ENCODE data around the gene TANGO2. TPM values are rescaled to one million over a fixed set of nuclear protein-coding genes. Genes with fewer than 3 reads are reported as not detected.

Gene TANGO2
- total RNA-seq, 1 experiment from 2014 or later, result 13.9 TPM

DNA sequence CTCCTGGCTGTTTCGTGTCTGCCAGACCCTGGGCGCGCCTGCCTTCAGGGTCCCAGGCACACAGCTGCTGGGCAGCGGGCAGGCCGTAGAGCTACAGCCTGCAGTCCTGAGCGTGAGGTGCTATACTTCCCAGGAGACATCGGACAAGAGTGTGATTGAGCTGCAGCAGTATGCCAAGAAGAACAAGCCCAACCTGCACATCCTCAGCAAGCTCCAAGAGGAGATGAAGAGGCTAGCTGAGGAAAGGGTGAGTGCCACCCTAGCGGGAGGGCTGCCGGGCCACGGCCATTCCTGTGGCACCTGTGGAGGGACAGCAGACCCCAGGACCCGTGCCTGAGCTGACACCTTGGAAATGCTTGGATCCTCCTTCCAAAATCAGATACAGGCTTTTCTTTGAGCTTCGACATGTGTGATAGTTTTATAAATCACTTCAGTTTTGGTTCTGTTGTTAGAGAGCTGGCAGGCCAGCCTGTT is 87.9 kb downstream of the TANGO2 start:
- no peaks in the 10 kb centered on the region for H3K27me3 Mint-ChIP-seq (ENCODE audit: insufficient read depth, unreplicated experiment)
- TF ChIP-seq, protein P1, sequence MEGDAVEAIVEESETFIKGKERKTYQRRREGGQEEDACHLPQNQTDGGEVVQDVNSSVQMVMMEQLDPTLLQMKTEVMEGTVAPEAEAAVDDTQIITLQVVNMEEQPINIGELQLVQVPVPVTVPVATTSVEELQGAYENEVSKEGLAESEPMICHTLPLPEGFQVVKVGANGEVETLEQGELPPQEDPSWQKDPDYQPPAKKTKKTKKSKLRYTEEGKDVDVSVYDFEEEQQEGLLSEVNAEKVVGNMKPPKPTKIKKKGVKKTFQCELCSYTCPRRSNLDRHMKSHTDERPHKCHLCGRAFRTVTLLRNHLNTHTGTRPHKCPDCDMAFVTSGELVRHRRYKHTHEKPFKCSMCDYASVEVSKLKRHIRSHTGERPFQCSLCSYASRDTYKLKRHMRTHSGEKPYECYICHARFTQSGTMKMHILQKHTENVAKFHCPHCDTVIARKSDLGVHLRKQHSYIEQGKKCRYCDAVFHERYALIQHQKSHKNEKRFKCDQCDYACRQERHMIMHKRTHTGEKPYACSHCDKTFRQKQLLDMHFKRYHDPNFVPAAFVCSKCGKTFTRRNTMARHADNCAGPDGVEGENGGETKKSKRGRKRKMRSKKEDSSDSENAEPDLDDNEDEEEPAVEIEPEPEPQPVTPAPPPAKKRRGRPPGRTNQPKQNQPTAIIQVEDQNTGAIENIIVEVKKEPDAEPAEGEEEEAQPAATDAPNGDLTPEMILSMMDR (IDR thresholded peaks at IDR 0.05; ENCODE audit: unreplicated experiment), result no peak
- H3K36me3 Mint-ChIP-seq (ENCODE audit: insufficient read depth, unreplicated experiment), result peaks cover 75% of the 10 kb centered on the region
- H3K9me3 Mint-ChIP-seq (ENCODE audit: unreplicated experiment), result no peaks in the 10 kb centered on the region
- no peaks in the 10 kb centered on the region for H3K4me1 Mint-ChIP-seq (ENCODE audit: insufficient read depth, unreplicated experiment)
- BruUV-seq (replicated peaks), result no TSS peak
- DNase-seq (ENCODE audit: unreplicated experiment), result no peak
- no peak overlapping the region for H3K4me3 Mint-ChIP-seq (ENCODE audit: unreplicated experiment)
- H3K27ac Mint-ChIP-seq (ENCODE audit: low read depth, unreplicated experiment), result no peak overlapping the region
- ChIA-PET CTCF (interaction anchor here (0.6 to 1.3 kb wide), 5 partner anchors 9 to 222 kb away, joined by 3 to 5 read pairs (median 3); partner anchors contain the start of gene TRMT2A), POLR2A (interaction anchor here (0.5 to 1.4 kb wide), 2 partner anchors 8 to 12 kb away, joined by 3 to 5 read pairs; partner anchors contain the start of gene TRMT2A)
- intact Hi-C loops (cut with micrococcal nuclease), result no loop called here

DNA sequence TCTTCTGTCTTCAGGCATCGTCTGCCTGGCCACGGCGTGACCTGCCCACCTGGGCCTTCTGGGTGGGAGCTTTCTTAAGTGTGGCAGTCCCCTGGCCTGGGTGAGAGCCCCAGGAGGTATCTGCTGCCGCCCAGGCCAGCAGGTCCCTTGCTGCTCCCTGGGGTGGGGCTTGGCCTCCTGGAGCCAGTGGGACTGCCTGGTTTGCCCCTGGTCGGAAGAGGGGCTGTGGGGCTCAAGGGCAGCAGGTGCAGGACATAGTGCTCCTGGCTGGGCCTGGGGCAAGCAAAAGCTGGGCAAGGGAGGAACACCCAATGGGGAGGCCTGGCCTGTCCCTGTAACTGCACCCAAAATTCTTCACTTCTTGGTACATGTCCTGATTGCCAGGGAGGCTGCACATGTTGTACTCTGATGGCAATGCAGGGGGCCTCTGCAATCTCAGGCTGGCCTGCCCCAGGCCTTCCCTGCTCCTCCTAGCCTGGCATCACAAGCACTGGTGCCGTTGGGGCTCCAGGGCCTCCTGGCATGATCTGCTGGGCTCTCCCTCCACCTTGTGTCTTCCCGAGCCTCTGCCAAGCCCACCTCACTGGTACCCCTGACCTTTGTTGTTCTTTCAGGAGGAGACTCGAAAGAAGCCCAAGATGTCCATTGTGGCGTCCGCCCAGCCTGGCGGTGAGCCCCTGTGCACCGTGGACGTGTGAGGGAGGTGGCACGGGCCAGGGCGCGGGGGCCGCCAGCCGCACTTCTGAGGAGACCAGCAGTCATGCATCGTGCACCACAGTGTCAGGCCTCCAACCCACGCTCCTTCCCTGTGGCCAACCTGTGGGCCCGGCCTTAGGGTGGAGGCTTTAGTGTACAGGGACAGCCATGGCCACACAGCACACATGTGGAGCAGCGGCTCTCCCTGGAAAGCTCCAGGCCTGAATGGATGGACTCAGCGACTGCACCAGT is 88.8 kb downstream of the TANGO2 start:
- no peak for DNase-seq (ENCODE audit: unreplicated experiment)
- intact Hi-C loops (cut with micrococcal nuclease), result loop anchor here (10.0 kb wide), 1 partner anchor 135 kb away; no protein-coding TSS in a partner anchor
- Mint-ChIP-seq H3K4me3 (ENCODE audit: unreplicated experiment) (no peak overlapping the region), H3K36me3 (ENCODE audit: insufficient read depth, unreplicated experiment) (peaks cover 77% of the 10 kb centered on the region), H3K27me3 (ENCODE audit: insufficient read depth, unreplicated experiment) (no peaks in the 10 kb centered on the region), H3K27ac (ENCODE audit: low read depth, unreplicated experiment) (no peak overlapping the region), H3K4me1 (ENCODE audit: insufficient read depth, unreplicated experiment) (no peaks in the 10 kb centered on the region), H3K9me3 (ENCODE audit: unreplicated experiment) (no peaks in the 10 kb centered on the region)
- BruUV-seq (replicated peaks), result no TSS peak
- ChIA-PET POLR2A (interaction anchor here (1.4 kb wide), 1 partner anchor 13 kb away, joined by 5 read pairs; no protein-coding TSS in a partner anchor), CTCF (interaction anchor here (0.6 to 1.1 kb wide), 4 partner anchors 23 to 223 kb away, joined by 3 read pairs; no protein-coding TSS in a partner anchor)
- TF ChIP-seq, protein P1 (IDR thresholded peaks at IDR 0.05; ENCODE audit: unreplicated experiment), result no peak

DNA sequence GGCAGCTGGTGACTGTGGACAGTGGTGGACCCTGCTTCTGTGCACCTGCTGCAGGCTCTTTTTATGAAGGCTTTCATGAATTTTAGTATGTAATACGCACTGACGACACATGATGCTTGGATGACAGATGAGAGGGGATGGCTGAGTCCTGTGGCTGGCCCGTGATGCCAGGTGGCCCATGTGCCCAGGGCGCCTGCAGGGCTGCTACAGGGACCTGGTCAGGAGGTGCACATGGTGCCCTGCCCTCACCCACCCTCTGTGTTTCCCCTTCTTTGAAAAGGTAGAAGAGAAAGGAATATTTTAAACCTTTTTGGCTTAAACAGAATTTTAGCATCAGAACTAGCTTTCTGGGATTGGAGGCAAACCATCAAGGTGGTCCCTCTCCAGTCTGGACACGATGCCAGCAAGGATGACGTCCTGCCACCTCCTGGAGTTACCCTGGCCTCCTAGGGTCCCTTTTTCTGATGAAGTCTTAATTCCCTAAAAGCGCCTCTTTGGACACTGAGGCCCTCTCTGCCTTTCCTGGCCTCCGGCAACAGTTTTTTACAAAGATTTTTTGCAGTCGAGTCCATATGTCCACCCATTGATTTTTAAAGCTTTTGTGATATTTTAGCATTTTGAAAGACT is 89.6 kb downstream of the TANGO2 start:
- H3K4me1 Mint-ChIP-seq (ENCODE audit: insufficient read depth, unreplicated experiment), result peaks cover 4% of the 10 kb centered on the region
- no peaks in the 10 kb centered on the region for H3K27me3 Mint-ChIP-seq (ENCODE audit: insufficient read depth, unreplicated experiment)
- POLR2A ChIA-PET, result interaction anchor here (0.7 kb wide), 1 partner anchor 466 kb away, joined by 3 read pairs; no protein-coding TSS in a partner anchor
- no peak overlapping the region for H3K4me3 Mint-ChIP-seq (ENCODE audit: unreplicated experiment)
- peaks cover 76% of the 10 kb centered on the region for H3K36me3 Mint-ChIP-seq (ENCODE audit: insufficient read depth, unreplicated experiment)
- CTCF ChIA-PET, result interaction anchor here (0.6 kb wide), 1 partner anchor 103 kb away, joined by 3 read pairs; no protein-coding TSS in a partner anchor
- TF ChIP-seq, protein P1 (IDR thresholded peaks at IDR 0.05; ENCODE audit: unreplicated experiment), result no peak
- no peaks in the 10 kb centered on the region for H3K9me3 Mint-ChIP-seq (ENCODE audit: unreplicated experiment)
- DNase-seq (ENCODE audit: unreplicated experiment), result no peak
- intact Hi-C loops (cut with micrococcal nuclease), result loop anchor here (10.0 kb wide), 1 partner anchor 136 kb away; no protein-coding TSS in a partner anchor
- BruUV-seq (replicated peaks), result no TSS peak
- no peak overlapping the region for H3K27ac Mint-ChIP-seq (ENCODE audit: low read depth, unreplicated experiment)
